ENCODE data around the gene FAM131A. TPM values are rescaled to one million over a fixed set of nuclear protein-coding genes. Genes with fewer than 3 reads are reported as not detected.

FAM131A gene
- total RNA-seq, 1 donor from 2014 or later: 51.4 TPM

GRCh38 chr3:184381261-184382224 is 44.1 kb downstream of the FAM131A start:
- peaks cover 13% of the 10 kb centered on the region for H3K27me3 Mint-ChIP-seq (ENCODE audit: unreplicated experiment)

GRCh38 chr3:184382326-184383032 is 45.1 kb downstream of the FAM131A start:
- TF ChIP-seq CTCF (IDR thresholded peaks at IDR 0.05; ENCODE audit: partially characterized antibody, unreplicated experiment): no peak
- Mint-ChIP-seq H3K4me1 (ENCODE audit: low read depth, unreplicated experiment) (peaks cover 18% of the 10 kb centered on the region), H3K27me3 (ENCODE audit: unreplicated experiment) (peaks cover 14% of the 10 kb centered on the region), H3K36me3 (ENCODE audit: unreplicated experiment) (no peaks in the 10 kb centered on the region), H3K9me3 (ENCODE audit: unreplicated experiment) (peaks cover 7% of the 10 kb centered on the region), H3K27ac (ENCODE audit: unreplicated experiment) (no peak overlapping the region), H3K4me3 (ENCODE audit: unreplicated experiment) (no peak overlapping the region)
- DNase-seq: no peak

More at GRCh38 chr3:184381261-184382224, 44.1 kb downstream of the FAM131A start:
- Mint-ChIP-seq H3K4me1 (ENCODE audit: low read depth, unreplicated experiment) (peaks cover 19% of the 10 kb centered on the region), H3K9me3 (ENCODE audit: unreplicated experiment) (peaks cover 7% of the 10 kb centered on the region), H3K36me3 (ENCODE audit: unreplicated experiment) (no peaks in the 10 kb centered on the region), H3K27ac (ENCODE audit: unreplicated experiment) (no peak overlapping the region), H3K4me3 (ENCODE audit: unreplicated experiment) (peak overlapping the region; percentile 82)
- peak; percentile 54 for DNase-seq
- no peak for TF ChIP-seq CTCF (IDR thresholded peaks at IDR 0.05; ENCODE audit: partially characterized antibody, unreplicated experiment)

GRCh38 chr3:184383033-184383740 is 45.8 kb downstream of the FAM131A start:
- no peak overlapping the region for H3K27ac Mint-ChIP-seq (ENCODE audit: unreplicated experiment)
- H3K27me3 Mint-ChIP-seq (ENCODE audit: unreplicated experiment): peaks cover 14% of the 10 kb centered on the region
- H3K36me3 Mint-ChIP-seq (ENCODE audit: unreplicated experiment): no peaks in the 10 kb centered on the region
- H3K4me3 Mint-ChIP-seq (ENCODE audit: unreplicated experiment): no peak overlapping the region
- H3K4me1 Mint-ChIP-seq (ENCODE audit: low read depth, unreplicated experiment): peaks cover 12% of the 10 kb centered on the region
- H3K9me3 Mint-ChIP-seq (ENCODE audit: unreplicated experiment): peaks cover 7% of the 10 kb centered on the region
- TF ChIP-seq CTCF (IDR thresholded peaks at IDR 0.05; ENCODE audit: partially characterized antibody, unreplicated experiment): no peak
- no peak for DNase-seq

- H3K9me3 Mint-ChIP-seq (ENCODE audit: unreplicated experiment): peaks cover 1% of the 10 kb centered on the region
- H3K4me3 Mint-ChIP-seq (ENCODE audit: unreplicated experiment): no peak overlapping the region
- no peak for DNase-seq
- peaks cover 10% of the 10 kb centered on the region for H3K27me3 Mint-ChIP-seq (ENCODE audit: unreplicated experiment)
- no peaks in the 10 kb centered on the region for H3K36me3 Mint-ChIP-seq (ENCODE audit: unreplicated experiment)
- TF ChIP-seq CTCF (IDR thresholded peaks at IDR 0.05; ENCODE audit: partially characterized antibody, unreplicated experiment): no peak
- no peak overlapping the region for H3K27ac Mint-ChIP-seq (ENCODE audit: unreplicated experiment)
- peaks cover 1% of the 10 kb centered on the region for H3K4me1 Mint-ChIP-seq (ENCODE audit: low read depth, unreplicated experiment)
Observed at GRCh38 chr3:184384342-184384741, 46.9 kb downstream of the FAM131A start.

Data from glutamatergic neuron (in vitro differentiated cells).